GM12873 (cell line): ENCODE measurements around the gene BANP.

Source experiments
- CTCF ChIP-seq: IDR thresholded peaks from 2 replicates; pipeline ENCODE4 v1.5.1; 2012; ENCODE audit warnings: low read depth, mild to moderate bottlenecking, moderate library complexity, low read length, control low read depth; ENCODE audit not compliant: insufficient read depth; ENCODE audit errors: missing control alignments

Gene BANP

GRCh38 chr16:88030498-88030897 lies 79.3 kb downstream of the BANP start:
- no peak for TF ChIP-seq CTCF

DNA sequence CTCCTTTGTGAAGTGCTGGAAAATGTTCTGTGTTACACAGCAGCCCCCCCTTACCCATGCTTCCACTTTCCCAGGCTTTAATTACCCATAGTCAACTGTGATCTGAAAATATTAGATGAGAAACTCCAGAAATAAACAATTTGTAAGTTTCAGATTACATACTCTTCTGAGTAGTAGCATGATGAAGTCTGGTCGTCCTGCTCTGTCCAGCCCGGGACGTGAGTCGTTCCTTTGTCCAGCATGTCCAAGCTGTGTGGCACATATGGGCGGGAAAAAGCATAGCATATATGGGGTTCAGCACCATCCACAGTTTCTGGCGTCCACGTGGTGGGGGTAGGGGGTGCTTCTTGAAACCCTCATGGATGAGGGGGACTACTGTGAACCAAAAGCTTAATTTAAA lies 83.5 kb downstream of the BANP start:
- no peak for TF ChIP-seq CTCF

DNA sequence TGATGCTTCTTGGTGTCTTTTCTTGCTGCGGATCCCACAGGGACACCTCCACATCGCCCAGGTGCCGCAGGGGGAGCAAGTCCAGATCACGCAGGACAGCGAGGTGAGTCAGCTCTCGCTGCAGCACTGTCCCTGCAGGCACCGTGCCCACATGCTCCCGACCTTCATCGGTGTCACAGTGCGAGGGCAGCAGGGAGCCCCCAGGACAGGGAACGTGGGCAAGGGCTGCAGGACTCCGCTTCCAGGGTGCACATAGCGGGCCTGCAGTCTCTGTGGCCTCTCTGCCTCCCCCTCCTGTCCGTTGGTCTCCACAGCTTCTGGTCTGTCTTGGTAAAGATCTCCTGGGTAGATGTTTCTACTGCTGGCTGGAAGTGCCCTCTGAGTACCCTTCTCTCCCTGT lies 84.1 kb downstream of the BANP start:
- TF ChIP-seq CTCF: no peak

DNA sequence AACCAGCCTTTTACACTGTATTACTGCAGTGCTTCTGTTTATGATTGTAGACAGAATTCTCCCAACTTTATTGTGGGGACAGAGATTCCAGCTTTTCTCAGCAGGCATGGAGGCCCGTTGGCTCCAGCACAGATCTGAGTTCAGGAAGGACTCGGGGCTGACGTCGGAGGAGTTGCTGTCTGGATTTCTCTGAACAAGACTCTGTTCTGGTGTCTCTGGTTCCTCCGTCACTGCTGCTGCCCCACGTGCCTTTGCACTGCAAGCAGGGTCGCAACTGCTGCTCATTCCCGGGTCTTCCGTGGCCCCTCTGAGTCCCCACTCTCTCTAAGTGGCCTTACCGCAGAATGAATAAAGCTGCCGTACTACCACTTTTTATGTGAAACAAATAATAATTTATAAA lies 88.4 kb downstream of the BANP start:
- no peak for TF ChIP-seq CTCF

DNA sequence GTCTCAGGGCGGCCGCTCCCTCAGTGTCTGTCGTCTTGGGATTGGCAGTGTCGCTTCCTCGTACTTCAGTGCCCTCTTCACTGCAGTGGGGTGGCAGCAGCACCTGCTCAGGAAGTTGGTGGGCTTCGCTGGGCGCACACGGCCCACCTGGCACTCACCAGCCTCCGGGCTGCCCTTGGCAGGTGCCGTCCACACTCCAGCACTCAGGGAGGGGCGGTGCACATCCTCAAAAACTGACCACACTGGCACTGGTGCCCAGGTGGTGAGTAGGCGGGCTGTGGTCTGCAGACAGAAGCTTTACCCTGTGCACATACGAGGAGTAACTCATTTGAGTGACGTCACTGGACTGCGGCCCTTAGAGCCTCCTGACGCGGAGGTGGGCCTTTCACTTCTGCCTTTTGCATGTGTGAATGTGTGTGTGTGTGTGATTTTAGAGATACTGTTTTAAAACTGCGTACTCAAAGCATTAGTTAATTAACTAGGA lies 94.6 kb downstream of the BANP start:
- no peak for TF ChIP-seq CTCF

GRCh38 chr16:88047462-88047861 lies 96.2 kb downstream of the BANP start:
- no peak for TF ChIP-seq CTCF

GRCh38 chr16:88048985-88049384 lies 97.8 kb downstream of the BANP start:
- no peak for TF ChIP-seq CTCF
